Fibroblast of lung (primary cell): ENCODE results near the gene SOX1. TPM values are rescaled to one million over a fixed set of nuclear protein-coding genes. Genes with fewer than 3 reads are reported as not detected.

ENCODE experiments used
- DNase-seq, 2 donors: peaks; one replicate each; pipeline versions ENCODE4 v3.0.0 to v3.0.0-alpha.2; 2010; ENCODE audit warnings: low read depth in 2 of 2
- H2AFZ ChIP-seq: 2 replicates; pipeline ENCODE4 v1.5.1; 2012; ENCODE audit warnings: low read length, control low read depth, inconsistent platforms
- H3K27ac ChIP-seq: 2 replicates; pipeline ENCODE4 v1.5.1; 2011; ENCODE audit warnings: low read length, control low read depth; ENCODE audit not compliant: insufficient read depth
- H3K27me3 ChIP-seq: 2 replicates; pipeline ENCODE4 v1.5.1; 2011; ENCODE audit warnings: mild to moderate bottlenecking, low read length; ENCODE audit not compliant: control insufficient read depth, insufficient read depth
- H3K36me3 ChIP-seq: 2 replicates; pipeline ENCODE4 v1.5.1; 2011; ENCODE audit warnings: low read length; ENCODE audit not compliant: control insufficient read depth, insufficient read depth
- H3K4me1 ChIP-seq: 2 replicates; pipeline ENCODE4 v1.5.1; 2011; ENCODE audit warnings: low read length; ENCODE audit not compliant: control insufficient read depth, insufficient read depth; ENCODE audit errors: extremely low read depth
- H3K4me2 ChIP-seq: 2 replicates; pipeline ENCODE4 v1.5.1; 2011; ENCODE audit warnings: low read length, control low read depth; ENCODE audit not compliant: insufficient read depth; ENCODE audit errors: extremely low read depth
- H3K4me3 ChIP-seq, 4 experiments: fragments of 200-600 bp in 1 of 4; sonication (generic) in 1 of 4; replicated peaks in 1 of 4; 2 replicates each; pipeline ENCODE4 v1.5.1; 2011 to 2016; ENCODE audit warnings: low read length in 4 of 4, low read depth in 3 of 4, mild to moderate bottlenecking in 3 of 4, control low read depth in 2 of 4, inconsistent platforms in 1 of 4, mixed read lengths in 1 of 4; ENCODE audit not compliant: insufficient read depth in 1 of 4; ENCODE audit errors: control extremely low read depth in 1 of 4
- H3K79me2 ChIP-seq: 2 replicates; pipeline ENCODE4 v1.5.1; 2012; ENCODE audit warnings: mild to moderate bottlenecking, low read length, inconsistent platforms; ENCODE audit not compliant: control insufficient read depth, insufficient read depth
- H3K9ac ChIP-seq: 2 replicates; pipeline ENCODE4 v1.5.1; 2011; ENCODE audit warnings: mild to moderate bottlenecking, low read length, control low read depth; ENCODE audit not compliant: insufficient read depth
- H3K9me3 ChIP-seq: 2 replicates; pipeline ENCODE4 v1.5.1; 2012; ENCODE audit warnings: low read depth, low read length; ENCODE audit not compliant: control insufficient read depth, insufficient read depth
- H4K20me1 ChIP-seq: 2 replicates; pipeline ENCODE4 v1.5.1; 2011; ENCODE audit warnings: low read length; ENCODE audit not compliant: control insufficient read depth, insufficient read depth; ENCODE audit errors: extremely low read depth
- CTCF ChIP-seq, 2 donors: IDR thresholded peaks in 1 of 2; conservative IDR thresholded peaks in 1 of 2; 1 replicate in 1 of 2; 2 replicates in 1 of 2; pipeline ENCODE4 v1.5.1; 2011 to 2012; ENCODE audit warnings: low read length in 2 of 2, control low read depth in 1 of 2, inconsistent platforms in 1 of 2, low read depth in 1 of 2, mild to moderate bottlenecking in 1 of 2
- EZH2 ChIP-seq: IDR thresholded peaks from 2 replicates; pipeline ENCODE4 v1.5.1; 2012; ENCODE audit warnings: low read length, control low read depth, mild to moderate bottlenecking; ENCODE audit errors: missing control alignments
- polyA plus RNA-seq, 2 donors: library from polyadenylated mRNA; depleted of rRNA in 1 of 2; stranded (reverse) in 1 of 2; unstranded in 1 of 2; fragments of >200 nt; gene quantifications; 2 replicates each; pipeline ENCODE4 v1.2.1, GENCODE V29; 2011 to 2012; ENCODE audit warnings: missing spikeins in 1 of 2
- total RNA-seq: library from RNA; depleted of rRNA; stranded (reverse); fragments of >200 nt; gene quantifications from 2 replicates; pipeline ENCODE4 v1.2.1, GENCODE V29; 2014

The SOX1 gene
- total and polyA plus RNA-seq, 2 donors (not counting 1 experiment from before 2014, with no cell fraction given): not detected

- no peaks in the 10 kb centered on the region for H3K79me2 ChIP-seq
- no peak overlapping the region for H2AFZ ChIP-seq
- H3K9me3 ChIP-seq: no peaks in the 10 kb centered on the region
- H3K4me3 ChIP-seq: no peak overlapping the region
- H3K27ac ChIP-seq: no peak overlapping the region
- H3K4me1 ChIP-seq: no peaks in the 10 kb centered on the region
- H3K9ac ChIP-seq: no peak overlapping the region
- TF ChIP-seq CTCF (conservative IDR thresholded peaks at IDR 0.05 in 1 of 2, IDR thresholded peaks at IDR 0.05 in 1 of 2; ENCODE audit: low read depth in 1 of 2, low read length in 2 of 2) (no peak), EZH2 (no peak)
- H4K20me1 ChIP-seq: no peaks in the 10 kb centered on the region
- DNase-seq: no peak
- H3K36me3 ChIP-seq: no peaks in the 10 kb centered on the region
- no peaks in the 10 kb centered on the region for H3K27me3 ChIP-seq
- no peak overlapping the region for H3K4me2 ChIP-seq
Observed at GRCh38 chr13:112120031-112120373, 53.1 kb downstream of the SOX1 start.
